Activated CD4-positive, alpha-beta T cell treated with anti-CD3 and anti-CD28 coated beads, Interleukin-2, amount 50 U/mL, for 4 hours (primary cell): ENCODE data around the gene ANXA9.

Source experiments
- DNase-seq, 2 experiments: peaks; one replicate each; pipeline ENCODE4 v3.0.0-alpha.2; 2020

The ANXA9 gene

DNA sequence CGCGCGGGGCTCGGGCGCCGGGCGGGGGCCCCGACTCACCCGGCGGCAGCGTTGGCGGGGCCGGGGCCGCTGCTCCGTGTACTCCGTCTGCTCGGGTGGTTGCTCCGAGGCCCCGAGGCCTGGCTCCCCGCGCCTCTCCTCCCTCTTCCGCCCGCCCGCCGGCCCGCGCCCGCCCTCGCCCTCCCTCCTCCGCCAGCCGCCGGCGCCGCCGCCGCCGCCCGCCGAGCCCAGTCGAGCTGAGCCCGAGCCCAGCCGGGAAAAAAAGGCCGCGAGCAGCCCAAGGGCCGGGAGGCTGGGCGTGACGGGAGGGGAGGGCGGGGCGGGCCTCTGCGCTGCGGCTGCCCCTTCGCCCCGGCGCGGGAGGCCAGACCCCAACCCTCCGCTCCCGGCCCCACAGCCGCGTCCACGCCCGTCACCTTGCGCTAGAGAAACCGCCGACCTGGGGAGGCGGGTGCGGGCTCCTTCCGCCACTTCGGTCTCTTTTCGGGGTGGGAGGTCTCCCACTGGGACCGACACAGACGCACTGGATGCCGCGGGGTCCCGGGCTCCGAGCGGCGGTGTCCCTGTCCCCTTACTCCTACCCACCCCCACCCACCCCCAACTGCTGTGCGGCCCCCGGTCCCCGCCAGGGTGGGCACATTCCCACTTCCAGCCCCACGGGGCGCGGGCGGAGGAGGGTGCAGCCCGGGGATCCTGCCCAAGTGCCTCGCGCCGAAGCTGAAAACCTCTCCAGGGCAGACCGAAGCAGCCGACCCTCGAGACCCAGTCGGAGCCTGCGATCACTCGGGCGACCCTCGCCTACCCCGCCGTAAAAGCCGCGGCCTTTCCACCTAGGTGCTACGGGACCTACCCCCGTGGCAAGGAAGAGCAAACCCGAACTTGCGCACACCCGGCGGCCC lies 7.3 kb upstream of the ANXA9 start, which contains the start of gene CERS2:
Gene CERS2, minus strand, starts transcription at position 256 of the 899 bp plus-strand sequence. CDS start 5,745 bp downstream, outside the sequence.
- peak; percentile 66 to 68 for DNase-seq

DNA sequence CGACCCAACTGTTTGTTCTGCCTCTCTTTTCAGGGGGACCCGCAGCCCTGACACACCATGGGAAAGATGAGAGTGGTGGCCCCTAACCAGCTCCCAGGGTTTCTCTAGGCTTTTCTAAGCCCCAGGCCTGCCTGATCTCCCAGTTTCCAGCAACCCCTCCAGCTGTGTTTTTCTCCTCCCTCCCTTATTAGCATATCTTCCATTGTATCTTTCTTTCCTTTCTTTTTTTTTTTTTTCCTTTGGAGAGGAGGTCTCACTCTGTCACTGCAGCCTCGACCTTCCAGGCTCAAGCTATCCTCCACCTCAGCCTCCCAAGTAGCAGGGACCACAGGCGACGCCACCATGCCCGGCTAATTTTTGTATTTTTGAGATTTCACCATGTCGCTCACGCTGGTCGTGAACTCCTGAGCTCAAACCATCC lies 5.7 kb upstream of the ANXA9 start:
- DNase-seq: no peak

GRCh38 chr1:150976879-150977694 lies 5.0 kb upstream of the ANXA9 start:
- peak; percentile 54 to 61 for DNase-seq

DNA sequence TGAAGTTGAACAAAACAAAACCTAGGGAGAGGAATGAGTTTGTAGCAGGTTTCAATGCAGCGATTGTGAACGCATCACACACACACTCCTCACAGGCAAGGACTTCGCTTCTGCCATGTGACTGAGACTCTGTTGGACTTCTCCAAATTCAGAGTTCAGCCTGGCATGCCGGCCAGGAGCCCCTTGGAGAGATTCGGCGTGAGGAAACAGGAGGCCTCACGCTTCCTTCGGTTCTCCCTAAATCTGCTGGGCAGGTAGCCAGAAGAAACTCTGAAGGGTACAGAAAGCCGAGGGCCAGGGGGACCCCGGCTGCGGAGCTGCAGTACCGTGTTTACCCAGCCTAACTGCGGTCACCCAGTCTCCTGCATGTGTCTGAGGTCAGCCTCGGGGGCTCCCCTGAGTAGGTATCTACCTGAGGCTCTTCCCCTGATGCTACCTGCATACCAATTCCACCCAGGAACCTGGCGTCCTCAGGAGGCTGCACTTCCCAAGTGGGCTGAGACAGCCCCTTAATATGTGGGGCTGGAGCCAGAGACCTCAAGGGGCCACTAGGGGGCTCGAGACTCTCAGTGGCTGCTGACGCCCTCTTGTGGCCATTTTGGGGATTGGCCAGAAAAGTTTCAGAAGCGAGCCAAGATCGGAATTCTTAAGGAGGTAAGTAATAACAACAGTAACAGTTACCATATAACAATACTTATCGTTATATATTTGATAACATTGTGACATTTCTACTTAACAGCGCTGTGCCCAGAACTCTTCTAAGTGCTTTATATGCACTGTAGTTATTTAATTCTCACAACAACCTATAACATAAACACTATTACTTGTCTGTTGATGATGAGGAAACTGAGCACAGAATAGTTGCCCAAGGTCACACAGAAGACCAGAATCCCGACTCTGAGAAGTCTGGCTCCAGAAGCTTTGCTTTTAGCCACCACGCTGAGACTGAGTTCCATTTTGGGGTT lies 2.7 kb upstream of the ANXA9 start:
- DNase-seq: peak; percentile 85 to 90

- no peak for DNase-seq
Observed at GRCh38 chr1:150981177-150981804, 801 bp upstream of the ANXA9 start.

DNA sequence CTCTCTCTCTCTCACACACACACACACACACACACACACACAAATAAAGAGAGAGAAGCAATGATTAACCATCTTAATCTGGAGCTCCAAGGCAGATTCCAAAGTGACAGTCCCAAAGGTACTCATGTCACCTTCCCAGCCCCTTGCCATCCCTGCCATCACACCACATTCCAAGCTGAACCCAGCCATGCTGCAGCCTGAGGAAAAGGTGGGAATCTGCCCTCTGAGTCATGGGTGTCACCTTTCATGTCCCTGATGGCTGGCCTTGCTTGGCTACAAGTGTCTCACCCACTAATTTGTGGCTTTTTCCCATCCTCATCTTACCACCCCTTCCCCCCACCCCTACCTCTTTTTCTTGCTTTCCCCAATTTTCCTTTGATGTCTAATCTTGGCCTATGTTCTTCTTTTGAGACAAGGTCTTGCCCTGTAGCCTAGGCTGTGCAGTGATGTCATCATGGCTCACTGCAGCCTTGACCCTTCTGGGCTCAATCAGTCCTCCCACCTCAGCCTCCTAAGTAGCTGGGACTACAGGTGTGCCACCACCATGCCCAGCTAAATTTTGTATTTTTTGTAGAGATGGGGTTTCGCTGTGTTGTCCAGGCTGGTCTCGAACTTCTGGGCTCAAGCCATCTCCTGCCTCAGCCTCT lies 3.2 kb downstream of the ANXA9 start:
- no peak for DNase-seq

- DNase-seq: no peak
Observed at GRCh38 chr1:150987924-150988323, 5.8 kb downstream of the ANXA9 start.

- DNase-seq: no peak
Observed at GRCh38 chr1:150992626-150993025, 10.5 kb downstream of the ANXA9 start.

- no peak for DNase-seq
Observed at GRCh38 chr1:150994248-150994647, 12.2 kb downstream of the ANXA9 start.

GRCh38 chr1:150995460-150995859 lies 13.4 kb downstream of the ANXA9 start:
- no peak for DNase-seq

DNA sequence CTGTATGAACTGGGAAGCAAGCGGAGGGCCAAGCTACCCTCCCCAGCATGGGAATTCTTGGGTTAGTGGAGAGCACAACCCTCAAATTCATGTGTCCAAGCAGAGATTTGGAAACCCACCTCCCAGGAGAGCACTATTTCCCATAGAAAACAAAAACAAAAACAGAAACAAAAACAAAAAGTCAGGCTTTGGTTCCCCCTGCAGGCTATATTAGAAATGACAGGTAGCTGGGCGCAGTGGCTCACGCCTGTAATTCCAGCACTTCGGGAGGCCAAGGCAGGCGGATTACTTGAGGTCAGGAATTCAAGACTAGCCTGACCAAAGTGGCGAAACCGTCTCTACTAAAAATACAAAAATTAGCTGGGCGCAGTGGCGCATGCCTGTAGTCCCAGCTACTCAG lies 13.8 kb downstream of the ANXA9 start:
- peak in 1 of 2 experiments; percentile 21 for DNase-seq

DNA sequence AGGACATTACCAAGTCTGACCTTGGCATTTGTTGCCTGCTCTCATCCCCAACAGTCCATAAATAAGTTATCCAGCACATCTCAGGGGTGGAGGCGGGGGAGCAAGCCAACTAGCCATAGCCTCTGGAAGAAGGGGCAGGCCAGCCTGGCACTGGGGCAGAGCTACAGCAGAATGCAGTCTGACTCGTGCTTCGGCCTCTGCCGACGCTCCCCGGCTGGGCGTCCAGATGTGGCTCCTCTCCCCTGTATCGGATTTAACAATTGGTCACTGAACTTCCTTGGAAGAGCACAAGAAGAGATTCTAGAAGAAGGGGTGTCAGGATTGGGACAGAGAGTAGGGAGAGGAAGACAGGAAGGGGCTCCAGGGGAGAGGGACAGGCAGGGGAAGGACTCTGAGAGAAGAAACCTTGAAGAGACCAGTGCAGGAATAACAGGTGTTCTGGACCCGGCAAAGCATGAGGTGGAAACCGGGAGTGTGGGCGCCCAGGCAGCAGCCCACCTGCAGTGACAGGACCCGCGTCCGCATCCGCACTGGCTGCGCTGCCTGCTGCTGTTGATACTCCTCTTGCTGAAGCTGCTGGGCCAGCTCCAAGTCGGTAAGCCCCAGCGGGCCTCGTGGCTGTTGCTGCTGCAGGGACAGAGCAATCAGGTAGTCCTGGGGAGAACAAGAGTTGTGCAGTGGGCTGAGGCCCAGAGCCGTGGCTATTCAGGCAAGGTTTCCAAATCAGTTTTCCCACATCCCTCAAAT lies 15.2 kb downstream of the ANXA9 start:
- no peak for DNase-seq

DNA sequence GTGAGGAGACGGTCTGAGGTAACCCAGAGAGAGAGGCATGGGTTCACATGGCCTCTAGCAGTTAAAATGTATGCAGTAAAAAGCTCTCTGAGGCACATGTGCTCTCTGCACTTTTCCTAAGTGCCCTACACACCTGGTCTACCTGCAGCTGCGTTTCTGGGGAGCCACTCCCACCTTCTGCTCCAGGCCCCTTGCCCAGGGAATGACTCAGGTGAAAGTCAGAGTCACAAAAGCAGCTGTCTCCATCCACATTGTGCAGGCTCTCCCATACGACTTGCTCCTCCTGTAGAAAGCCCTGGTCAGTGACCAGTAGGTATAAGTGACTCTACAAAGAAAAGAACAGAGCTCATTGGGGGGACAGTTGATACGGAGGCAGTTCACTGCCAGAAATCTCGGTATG lies 15.9 kb downstream of the ANXA9 start:
- no peak for DNase-seq

- no peak for DNase-seq
Observed at GRCh38 chr1:150999051-150999674, 17.1 kb downstream of the ANXA9 start.

DNA sequence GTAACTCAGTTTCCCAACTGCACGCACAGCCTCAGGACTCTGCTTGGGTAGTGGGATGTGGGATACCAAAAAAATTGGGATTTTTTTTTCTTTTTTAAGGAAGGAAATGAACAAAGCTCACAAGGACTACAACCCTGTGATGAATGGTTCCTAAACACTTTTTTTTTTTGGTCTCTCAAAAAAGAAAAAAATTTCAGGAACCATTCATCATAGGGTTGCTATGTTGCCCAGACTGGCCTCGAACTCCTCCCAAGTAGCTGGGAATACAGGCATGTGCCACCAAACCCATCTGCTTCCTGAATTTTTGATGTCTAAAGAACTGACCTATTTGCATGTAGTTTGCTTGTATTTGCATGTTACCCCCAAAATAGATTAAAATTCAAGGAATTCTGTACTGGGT lies 17.8 kb downstream of the ANXA9 start:
- DNase-seq: no peak

DNA sequence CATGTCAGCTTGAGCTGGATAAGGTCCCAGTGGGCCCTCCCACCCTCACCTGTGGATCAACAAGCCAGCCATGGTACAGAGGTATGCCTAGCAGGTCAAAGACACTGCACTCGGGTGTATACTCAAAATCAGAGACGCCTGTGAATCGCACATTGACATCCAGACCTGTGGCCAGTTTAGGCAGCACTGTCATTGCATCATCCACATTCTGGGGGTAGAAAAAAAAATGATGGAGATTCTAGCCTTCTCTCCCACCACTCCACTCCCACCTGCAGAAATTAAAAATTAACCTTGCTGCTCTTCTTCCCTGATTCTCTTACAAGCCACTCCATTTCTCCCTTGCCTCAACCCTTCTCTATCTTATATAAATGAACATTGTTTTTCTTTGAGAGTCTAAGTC lies 18.3 kb downstream of the ANXA9 start:
- no peak for DNase-seq

DNA sequence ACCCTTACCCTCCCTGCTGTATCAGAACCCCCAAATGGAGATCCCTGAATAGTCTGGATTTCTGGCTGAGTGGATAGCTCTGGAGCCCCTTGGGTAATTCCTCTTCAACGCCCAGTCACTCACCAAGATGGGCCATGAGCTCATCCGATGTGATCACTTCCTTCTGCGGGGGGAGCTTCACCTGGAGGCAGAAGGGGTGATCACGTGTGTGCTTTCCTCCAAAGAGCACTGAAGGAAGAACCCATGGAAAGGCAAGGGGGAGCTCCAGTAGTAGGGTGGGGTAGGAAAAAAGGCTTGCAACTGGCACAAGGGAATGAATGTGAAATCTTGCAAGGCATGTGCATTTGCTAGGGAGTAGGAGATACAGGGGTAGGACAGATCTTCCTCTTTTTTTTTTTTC lies 19.5 kb downstream of the ANXA9 start:
- no peak for DNase-seq

- DNase-seq: no peak
Observed at GRCh38 chr1:151002051-151002450, 20.0 kb downstream of the ANXA9 start.

GRCh38 chr1:151002611-151003010 lies 20.5 kb downstream of the ANXA9 start:
- no peak for DNase-seq

DNA sequence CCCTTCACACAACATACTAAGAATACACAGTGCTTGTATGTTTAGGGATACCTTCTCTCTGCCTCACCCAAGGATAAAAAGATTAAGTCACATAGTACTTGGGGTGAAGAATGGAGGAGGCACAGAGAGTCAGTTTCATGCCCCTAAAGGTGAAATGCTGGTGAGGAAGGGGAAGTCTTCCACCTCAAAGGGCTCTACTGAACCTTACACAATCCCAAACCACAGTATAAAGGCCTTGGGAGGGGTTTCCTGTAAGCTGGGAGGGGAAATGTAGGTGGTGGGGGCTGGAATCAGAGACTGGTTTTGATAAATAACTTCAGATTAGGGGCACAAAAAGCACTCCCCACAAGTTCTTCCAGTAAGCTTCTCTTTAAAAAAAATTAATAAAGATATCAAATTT lies 21.1 kb downstream of the ANXA9 start:
- DNase-seq: no peak
